HCT116 (cell line): ENCODE data around the gene ADIPOR2. TPM values are rescaled to one million over a fixed set of nuclear protein-coding genes. Genes with fewer than 3 reads are reported as not detected.

Source experiments
- ATAC-seq: fragments of 200-7000 bp; cut with Tn5 transposase; 2 replicates; pipeline ENCODE4 v1.9.1; 2020; ENCODE audit warnings: mild to moderate bottlenecking, moderate library complexity
- BruUV-seq: library from RNA; stranded (reverse); fragments of 400-500 nt; replicated peaks from 2 replicates; lab custom pipeline; 2021; lab: Mats Ljungman, UMichigan
- CTCF ChIA-PET: fragments of 300-600 bp; sonication (Branson Sonifier 250); formaldehyde crosslinking; loops from one replicate; lab custom pipeline; 2021; ENCODE audit warnings: antibody characterized with exemption; lab: Charles Lee
- POLR2A ChIA-PET: fragments of 300-600, 350-600 bp; sonication (Branson Sonifier 250); formaldehyde crosslinking; loops from one replicate; lab custom pipeline; 2021; ENCODE audit warnings: antibody characterized with exemption; lab: Charles Lee
- RAD21 ChIA-PET, 2 experiments: fragments of 300-600 bp; sonication (Branson Sonifier 250); formaldehyde crosslinking; loops; one replicate each; lab custom pipeline; 2023; ENCODE audit warnings: low total read pairs in 2 of 2; ENCODE audit not compliant: uncharacterized antibody in 2 of 2, unreplicated experiment in 2 of 2, low non-redundant PET in 1 of 2; lab: Charles Lee
- DNase-seq: peaks from one replicate; pipeline ENCODE4 v3.0.0-alpha.2; 2010; ENCODE audit warnings: low read depth, low spot score
- H2AFZ ChIP-seq: fragments of 200-600 bp; shearing (Covaris generic), sonication (generic); 2 replicates; pipeline ENCODE4 v1.6.1; 2017; ENCODE audit warnings: low read depth, mixed run types, mixed read lengths, antibody characterized with exemption, low read length; ENCODE audit not compliant: poor library complexity, severe bottlenecking
- H3K27ac ChIP-seq: 2 replicates; pipeline ENCODE4 v1.5.1; 2012; ENCODE audit warnings: low read depth, low read length
- H3K27me3 ChIP-seq: fragments of 200-600 bp; sonication (generic); 2 replicates; pipeline ENCODE4 v1.6.1; 2016; ENCODE audit warnings: mixed run types, low read length, mixed read lengths; ENCODE audit not compliant: insufficient read depth
- H3K36me3 ChIP-seq, 2 experiments: fragments of 200-500 bp in 1 of 2; fragments of 200-600 bp in 1 of 2; sonication (Bioruptor generic) in 1 of 2; sonication (generic) in 1 of 2; 2 replicates each; pipeline versions ENCODE4 v1.5.1 to v1.6.1; 2014 to 2016; ENCODE audit warnings: low read length in 2 of 2, inconsistent platforms in 1 of 2, mixed read lengths in 1 of 2, mixed run types in 1 of 2; ENCODE audit not compliant: insufficient read depth in 2 of 2, control insufficient read depth in 1 of 2
- H3K4me1 ChIP-seq, 2 experiments: fragments of 200-600 bp in 1 of 2; sonication (generic) in 1 of 2; 2 replicates each; pipeline versions ENCODE4 v1.5.1 to v1.6.1; 2012 to 2017; ENCODE audit warnings: low read length in 2 of 2, inconsistent platforms in 1 of 2, mild to moderate bottlenecking in 1 of 2, mixed read lengths in 1 of 2, mixed run types in 1 of 2, moderate library complexity in 1 of 2; ENCODE audit not compliant: insufficient read depth in 2 of 2, control insufficient read depth in 1 of 2
- H3K4me2 ChIP-seq: fragments of 200-600 bp; sonication (generic); 2 replicates; pipeline ENCODE4 v1.6.1; 2017; ENCODE audit warnings: mixed run types, low read length, mixed read lengths
- H3K4me3 ChIP-seq, 2 experiments: fragments of 200-600 bp in 1 of 2; sonication (generic) in 1 of 2; replicated peaks in 1 of 2; 2 replicates each; pipeline ENCODE4 v1.5.1; 2011 to 2016; ENCODE audit warnings: low read length in 2 of 2, control low read depth in 1 of 2, low read depth in 1 of 2, mild to moderate bottlenecking in 1 of 2, mixed read lengths in 1 of 2, mixed run types in 1 of 2
- H3K79me2 ChIP-seq: fragments of 200-600 bp; sonication (generic); 2 replicates; pipeline ENCODE4 v1.6.1; 2017; ENCODE audit warnings: mild to moderate bottlenecking, mixed run types, low read length, moderate library complexity, mixed read lengths; ENCODE audit not compliant: insufficient read depth
- H3K9ac ChIP-seq: fragments of 200-600 bp; sonication (generic); 2 replicates; pipeline ENCODE4 v1.6.1; 2016; ENCODE audit warnings: low read length, mixed read lengths
- H3K9me2 ChIP-seq: fragments of 200-600 bp; sonication (generic), shearing (Covaris generic); 2 replicates; pipeline ENCODE4 v1.6.1; 2017; ENCODE audit warnings: mixed run types, mild to moderate bottlenecking, moderate library complexity; ENCODE audit not compliant: insufficient read depth
- H3K9me3 ChIP-seq, 2 experiments: fragments of 200-500 bp in 1 of 2; fragments of 200-600 bp in 1 of 2; sonication (Bioruptor generic) in 1 of 2; sonication (generic) in 1 of 2; 2 replicates each; pipeline ENCODE4 v1.6.1; 2014 to 2017; ENCODE audit warnings: low read length in 2 of 2, mixed read lengths in 2 of 2, inconsistent platforms in 1 of 2, low read depth in 1 of 2, mild to moderate bottlenecking in 1 of 2, mixed run types in 1 of 2, moderate library complexity in 1 of 2; ENCODE audit not compliant: control insufficient read depth in 1 of 2, insufficient read depth in 1 of 2
- H4K20me1 ChIP-seq: fragments of 200-600 bp; sonication (generic), shearing (Covaris generic); 2 replicates; pipeline ENCODE4 v1.6.1; 2017; ENCODE audit warnings: mixed run types, mild to moderate bottlenecking, moderate library complexity; ENCODE audit not compliant: insufficient read depth
- ATF3 ChIP-seq: IDR thresholded peaks from 2 replicates; pipeline ENCODE4 v1.6.1; 2012
- CBX3 ChIP-seq: IDR thresholded peaks from 2 replicates; pipeline ENCODE4 v1.6.1; 2012; ENCODE audit warnings: low read depth
- CTCF ChIP-seq, 3 experiments: fragments of 200-600 bp in 1 of 3; sonication (generic) in 1 of 3; IDR thresholded peaks in 2 of 3; conservative IDR thresholded peaks in 1 of 3; 2 replicates each; pipeline ENCODE4 v1.5.1; 2012 to 2017; ENCODE audit warnings: low read depth in 2 of 3, low read length in 2 of 3, antibody characterized with exemption in 1 of 3, borderline replicate concordance in 1 of 3, control low read depth in 1 of 3, mild to moderate bottlenecking in 1 of 3, mixed read lengths in 1 of 3, mixed run types in 1 of 3, moderate library complexity in 1 of 3; ENCODE audit not compliant: insufficient read depth in 1 of 3
- EGR1 ChIP-seq: IDR thresholded peaks from 2 replicates; pipeline ENCODE4 v1.6.1; 2012; ENCODE audit warnings: low read depth
- ELF1 ChIP-seq: IDR thresholded peaks from 2 replicates; pipeline ENCODE4 v1.6.1; 2012; ENCODE audit warnings: low read depth, borderline replicate concordance
- EZH2 ChIP-seq: fragments of 200-600 bp; sonication (generic); IDR thresholded peaks from 2 replicates; pipeline ENCODE4 v1.6.1; 2017; ENCODE audit warnings: antibody characterized with exemption, mixed run types
- EZH2phosphoT487 ChIP-seq: fragments of 200-600 bp; IDR thresholded peaks from 2 replicates; pipeline ENCODE4 v1.6.1; 2018; ENCODE audit warnings: antibody characterized with exemption, borderline replicate concordance
- FOSL1 ChIP-seq: IDR thresholded peaks from 2 replicates; pipeline ENCODE4 v1.6.1; 2012; ENCODE audit warnings: low read depth
- JUND ChIP-seq: IDR thresholded peaks from 2 replicates; pipeline ENCODE4 v1.6.1; 2012
- POLR2AphosphoS5 ChIP-seq: IDR thresholded peaks from 2 replicates; pipeline ENCODE4 v1.6.1; 2011; ENCODE audit warnings: mild to moderate bottlenecking, low read depth, low read length, moderate library complexity
- RAD21 ChIP-seq: IDR thresholded peaks from 2 replicates; pipeline ENCODE4 v1.6.1; 2012; ENCODE audit warnings: low read depth, mild to moderate bottlenecking
- REST ChIP-seq: IDR thresholded peaks from 2 replicates; pipeline ENCODE4 v1.6.1; 2012; ENCODE audit warnings: low read depth
- SIN3A ChIP-seq: IDR thresholded peaks from 2 replicates; pipeline ENCODE4 v1.6.1; 2012; ENCODE audit warnings: low read depth
- SP1 ChIP-seq: IDR thresholded peaks from 2 replicates; pipeline ENCODE4 v1.6.1; 2012; ENCODE audit warnings: low read depth
- SRF ChIP-seq: IDR thresholded peaks from 2 replicates; pipeline ENCODE4 v1.6.1; 2012; ENCODE audit warnings: low read depth
- TCF7L2 ChIP-seq: IDR thresholded peaks from 2 replicates; pipeline ENCODE4 v1.7.0; 2011; ENCODE audit warnings: borderline replicate concordance, inconsistent platforms; ENCODE audit not compliant: insufficient read depth, insufficient read length; ENCODE audit errors: extremely low read depth
- ZFX ChIP-seq: fragments of 450-650 bp; IDR thresholded peaks from 2 replicates; pipeline ENCODE4 v1.6.1; 2017
- intact Hi-C: fragments of 100-400 bp; cut with micrococcal nuclease; formaldehyde crosslinking; loops from 2 replicates; pipeline ENCODE4 v1.10.0; 2022
- total RNA-seq: library from RNA; stranded (reverse); gene quantifications from one replicate; pipeline ENCODE4 v1.2.1, GENCODE V29; 2021; ENCODE audit not compliant: unreplicated experiment

ADIPOR2 gene
- total RNA-seq, 1 experiment from 2014 or later, result 69.9 TPM

- no peak for TF ChIP-seq REST
- TF ChIP-seq EZH2, result no peak
- TF ChIP-seq ZFX, result no peak
- TF ChIP-seq SIN3A, result no peak
- no peak for TF ChIP-seq RAD21
- no peak for TF ChIP-seq TCF7L2
- no peak for TF ChIP-seq SRF
- no peak for TF ChIP-seq EZH2phosphoT487
- no peak for TF ChIP-seq JUND
- no peak for TF ChIP-seq ELF1
These were observed 146.1 kb downstream of the ADIPOR2 start (continued) for GRCh38 chr12:1836854-1837421.

- Histone ChIP-seq H3K36me3 (no peaks in the 10 kb centered on the region), H3K4me1 (no peaks in the 10 kb centered on the region), H4K20me1 (no peaks in the 10 kb centered on the region), H3K9me3 (no peaks in the 10 kb centered on the region), H3K4me3 (no peak overlapping the region), H3K9me2 (no peaks in the 10 kb centered on the region), H3K4me2 (no peak overlapping the region), H3K27ac (no peak overlapping the region), H3K79me2 (no peaks in the 10 kb centered on the region), H3K9ac (no peak overlapping the region), H3K27me3 (peaks cover 5% of the 10 kb centered on the region; the same call in 1 of the 2 replicates), H2AFZ (no peak overlapping the region)
- ChIA-PET POLR2A (no interaction called here), RAD21 (no interaction called here), CTCF (no interaction called here)
- intact Hi-C loops, result no loop called here
- no peak for DNase-seq
- no TSS peak for BruUV-seq
- no peak for ATAC-seq
- no peak for TF ChIP-seq SRF
- TF ChIP-seq SP1, result no peak
- no peak for TF ChIP-seq EGR1
- no peak for TF ChIP-seq FOSL1
- TF ChIP-seq CTCF (IDR thresholded peaks at IDR 0.05 in 2 of 3, conservative IDR thresholded peaks at IDR 0.05 in 1 of 3; ENCODE audit: borderline replicate concordance in 1 of 3, insufficient read depth in 1 of 3, low read depth in 2 of 3, low read length in 2 of 3), result no peak
- TF ChIP-seq ZFX, result no peak; the same call in 1 of the 2 replicates
- TF ChIP-seq POLR2AphosphoS5, result no peak
- no peak for TF ChIP-seq REST
- no peak for TF ChIP-seq ATF3
- TF ChIP-seq CBX3, result no peak
These were observed 146.8 kb downstream of the ADIPOR2 start for GRCh38 chr12:1837541-1838204.
